OCI-LY1 (cell line): ENCODE measurements around the gene BOLA1.
"Not testable (repeated sequence)": the region's sequence is repeated elsewhere in the genome, so short reads cannot be mapped to it uniquely, and the experiment has no call there.

Experiments
- CTCF ChIP-seq: fragments of 200-600 bp; sonication (generic), shearing (Covaris generic); IDR thresholded peaks from 2 replicates; pipeline ENCODE4 v1.5.1; 2017; ENCODE audit warnings: mild to moderate bottlenecking, antibody characterized with exemption, low read length, moderate library complexity, mixed read lengths
- EZH2 ChIP-seq: fragments of 200-600 bp; sonication (generic), shearing (Covaris generic); IDR thresholded peaks from 2 replicates; pipeline ENCODE4 v1.8.0; 2017; ENCODE audit warnings: borderline replicate concordance, mixed run types, mild to moderate bottlenecking, antibody characterized with exemption, low read length, moderate library complexity, mixed read lengths

GRCh38 chr1:149886121-149886395 is 13.3 kb upstream of the BOLA1 start:
- TF ChIP-seq CTCF, EZH2: not testable (repeated sequence)
